DMS53 treated with DMSO at 0.1 percent for 48 hours (cell line): Measurements from ENCODE around the gene ALDOC.

ENCODE experiments used
- DNase-seq: peaks from one replicate; lab custom pipeline; 2025; ENCODE audit not compliant: unreplicated experiment; lab: John Stamatoyannopoulos, UW

ALDOC gene

DNA sequence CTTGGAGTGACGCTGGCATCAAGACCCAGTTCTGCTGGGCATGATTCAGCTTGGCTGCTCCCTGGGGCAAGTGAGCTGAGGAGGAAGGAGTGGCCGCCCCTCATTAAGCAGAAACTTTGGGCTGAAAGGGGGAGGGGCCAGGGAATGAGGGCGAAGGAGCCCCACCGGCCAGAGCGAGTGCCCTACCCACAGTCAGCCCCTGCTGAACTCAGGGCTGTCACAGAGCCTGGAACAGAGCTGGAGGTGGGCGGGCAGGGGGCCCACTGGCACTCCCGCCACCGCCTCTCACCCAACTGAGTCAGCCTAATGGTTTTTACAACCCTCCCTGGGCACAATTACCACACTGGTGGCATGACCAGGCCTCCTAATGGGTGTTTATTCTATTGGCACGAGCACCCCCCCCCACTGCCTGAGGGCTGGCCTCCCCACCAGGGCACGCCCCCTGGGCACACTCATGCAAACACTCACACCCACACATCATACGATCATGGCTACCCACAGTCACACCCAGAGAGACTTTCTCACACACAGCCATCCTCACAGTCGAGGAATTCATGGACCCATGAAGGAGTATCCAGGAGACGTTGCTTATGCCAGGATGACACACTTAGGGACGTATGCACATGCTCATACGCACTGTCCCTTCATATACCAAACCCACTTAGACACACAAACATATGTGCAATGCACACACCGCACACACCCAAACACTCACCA is 43.4 kb downstream of the ALDOC start:
- no peak for DNase-seq

DNA sequence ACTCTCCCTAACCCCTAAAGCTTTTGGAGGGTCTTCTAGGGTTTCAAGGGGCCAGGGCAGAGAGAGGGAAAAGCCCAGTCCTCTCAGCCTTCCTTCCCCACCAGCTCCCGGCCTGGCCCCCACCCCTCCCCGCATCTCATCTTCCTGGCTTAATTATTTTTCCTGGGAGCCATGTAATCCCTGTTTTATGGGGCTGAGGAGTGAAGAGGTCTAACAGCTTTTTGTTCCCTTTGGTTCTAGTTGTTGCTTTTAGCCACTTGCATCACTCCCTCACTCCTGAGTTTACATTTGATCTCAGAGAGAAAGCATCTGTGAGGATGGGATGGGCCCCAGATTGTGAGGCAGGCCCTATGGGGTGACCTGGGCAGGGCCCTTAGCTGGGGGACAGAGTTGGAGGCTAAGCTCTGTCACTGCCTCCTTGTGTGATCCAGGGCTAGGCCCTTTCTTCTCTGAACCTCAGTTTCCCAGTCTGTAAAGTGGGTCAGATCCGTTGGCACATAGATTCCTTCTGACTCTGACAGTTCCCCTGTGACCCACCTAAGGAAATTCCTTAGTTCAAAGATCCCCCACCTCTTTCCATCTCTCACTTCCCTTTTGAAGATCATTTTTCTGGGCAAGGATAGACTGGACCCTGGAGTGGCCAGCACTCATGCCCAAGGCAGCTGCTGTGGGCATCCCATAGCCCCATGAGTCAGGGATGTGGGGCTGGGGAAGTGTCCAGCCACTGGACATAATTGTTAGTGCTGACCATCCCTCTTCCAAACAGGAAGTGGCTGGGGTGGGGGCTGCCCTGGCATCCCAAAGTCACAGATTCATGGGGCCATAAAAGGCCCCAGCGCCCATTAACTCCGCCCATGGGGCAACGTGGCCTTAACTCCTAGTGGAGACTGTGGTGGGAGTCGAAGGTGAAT is 44.4 kb downstream of the ALDOC start:
- DNase-seq = no peak

DNA sequence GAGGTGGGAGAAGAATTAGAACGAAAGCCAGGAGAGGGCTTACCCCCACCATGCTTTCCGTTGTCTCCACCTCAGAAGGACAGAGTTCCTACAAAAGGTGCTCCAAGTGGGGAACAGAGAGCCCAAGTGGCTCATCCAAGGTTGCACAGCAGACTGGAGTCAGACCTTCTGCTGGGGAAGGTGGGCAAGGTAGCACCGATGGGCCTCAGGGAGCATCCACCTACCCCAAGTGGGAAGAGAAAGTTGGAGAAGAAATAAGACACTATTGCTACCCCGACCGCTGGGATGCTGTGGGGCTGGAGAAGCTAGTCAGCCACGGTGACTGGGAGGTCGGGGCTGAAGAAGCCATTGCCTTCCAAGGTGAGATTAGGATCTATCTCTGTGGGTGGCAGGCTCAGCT is 45.8 kb downstream of the ALDOC start:
- no peak for DNase-seq

DNA sequence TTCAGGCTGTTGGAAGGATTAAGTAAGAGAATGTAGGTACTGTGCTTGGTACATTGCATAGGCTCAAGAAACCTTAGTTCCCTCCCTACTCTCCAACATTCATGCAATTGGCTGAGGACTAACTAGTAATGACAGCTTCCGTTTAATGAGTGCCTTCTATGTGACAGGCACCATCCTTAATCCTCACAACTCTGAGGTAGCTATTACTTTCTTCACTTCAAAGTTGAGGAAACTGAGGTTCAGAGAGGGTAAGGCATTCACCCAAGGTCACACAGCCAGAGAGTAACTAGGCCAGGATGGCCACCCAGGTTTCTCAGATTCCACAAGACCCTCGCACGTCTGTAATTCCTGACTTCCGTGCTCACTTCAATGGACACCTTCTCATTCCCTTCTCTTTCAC is 46.4 kb downstream of the ALDOC start:
- DNase-seq = no peak

DNA sequence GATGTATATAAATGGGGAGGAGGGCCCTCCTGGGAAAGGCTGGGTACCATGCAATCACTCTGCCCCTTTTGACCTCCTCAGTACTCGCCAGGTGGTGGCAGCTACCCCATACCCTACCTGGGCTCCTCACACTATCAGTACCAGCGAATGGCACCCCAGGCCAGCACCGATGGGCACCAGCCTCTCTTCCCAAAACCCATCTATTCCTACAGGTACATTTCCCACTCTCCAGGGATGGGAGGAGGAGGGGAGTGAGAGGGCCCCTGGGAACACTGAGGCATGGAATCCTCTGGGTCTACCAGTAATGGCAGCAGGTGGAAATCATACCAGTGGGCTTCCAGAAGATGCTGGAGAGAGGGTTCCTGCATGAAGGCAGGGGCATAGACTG is 47.7 kb downstream of the ALDOC start:
- DNase-seq = no peak

DNA sequence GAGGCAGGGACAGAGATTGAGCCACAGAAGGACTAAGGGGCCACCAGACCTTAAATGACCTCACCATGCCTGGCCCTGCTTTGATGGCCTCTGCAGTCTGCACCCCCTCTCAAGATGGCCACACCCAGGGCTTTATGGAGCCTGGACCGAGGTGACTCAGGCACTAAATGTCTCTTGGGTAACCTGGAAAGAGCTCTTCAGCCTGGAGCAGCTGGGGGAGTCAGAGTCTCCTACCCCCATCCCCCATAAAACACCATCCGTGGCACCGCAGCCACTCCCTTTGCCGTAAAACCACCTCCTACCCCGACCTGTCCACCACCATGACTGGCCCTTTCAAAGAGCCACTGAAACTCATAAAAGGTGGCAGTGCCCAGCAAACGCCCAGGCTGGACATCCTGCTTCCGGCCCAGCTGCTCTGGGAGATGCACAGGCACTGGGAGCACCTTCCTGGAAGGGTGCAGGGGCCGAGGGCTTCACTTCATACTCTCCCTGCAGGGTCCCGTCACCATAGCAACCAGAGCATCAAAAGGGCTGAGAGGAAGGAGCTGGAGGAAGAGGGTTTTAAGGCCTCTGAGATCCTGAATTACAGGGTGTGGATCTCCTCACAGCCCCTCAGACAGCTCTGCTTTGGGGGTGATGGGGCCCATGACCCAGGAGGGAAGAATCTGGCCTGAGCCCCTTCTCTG is 48.2 kb downstream of the ALDOC start:
- no peak for DNase-seq

DNA sequence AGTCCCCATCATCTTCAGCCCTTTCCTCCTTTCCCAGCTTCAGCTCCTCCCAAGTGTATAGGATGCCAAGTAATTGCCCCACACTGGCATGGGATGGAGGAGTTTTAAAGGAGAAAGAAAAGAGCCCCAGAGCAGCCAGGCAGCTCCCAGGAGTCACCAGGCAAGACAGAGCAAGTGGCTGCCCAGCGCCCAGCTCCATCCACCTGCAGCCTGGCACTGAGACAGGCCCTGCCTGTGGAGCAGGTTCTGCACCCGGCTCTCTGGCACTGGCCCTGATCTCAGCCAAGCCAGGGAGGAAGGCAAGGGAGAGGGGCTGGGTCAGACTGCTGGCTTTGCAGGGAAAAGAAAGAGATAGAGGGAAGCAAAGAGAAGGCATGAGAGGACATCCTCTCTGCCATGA is 48.8 kb downstream of the ALDOC start:
- DNase-seq = no peak

DNA sequence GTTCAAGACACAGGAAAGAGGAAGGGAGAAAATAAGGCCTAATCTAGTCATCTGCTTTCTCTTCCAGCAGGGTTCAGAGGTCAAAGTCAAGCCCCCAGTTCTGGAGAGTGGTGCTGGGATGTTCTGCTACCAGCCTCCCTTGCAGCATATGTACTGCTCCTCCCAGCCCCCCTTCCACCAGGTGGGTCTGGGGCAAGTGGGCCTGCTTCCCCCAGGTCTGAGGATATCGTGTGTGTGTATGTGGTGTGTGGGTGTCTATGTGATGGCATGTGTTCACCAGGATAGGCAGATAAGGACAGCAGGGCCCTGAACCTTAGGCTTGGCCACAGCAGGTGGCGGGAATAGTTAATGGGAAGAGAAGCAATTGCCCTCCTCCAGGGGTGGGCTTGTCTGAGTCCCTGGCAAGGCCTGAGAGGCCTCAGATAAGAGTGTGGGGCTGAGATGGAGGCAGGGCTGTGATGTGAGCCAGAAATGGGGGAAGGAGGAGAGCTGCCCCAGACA is 49.5 kb downstream of the ALDOC start:
- DNase-seq = no peak

DNA sequence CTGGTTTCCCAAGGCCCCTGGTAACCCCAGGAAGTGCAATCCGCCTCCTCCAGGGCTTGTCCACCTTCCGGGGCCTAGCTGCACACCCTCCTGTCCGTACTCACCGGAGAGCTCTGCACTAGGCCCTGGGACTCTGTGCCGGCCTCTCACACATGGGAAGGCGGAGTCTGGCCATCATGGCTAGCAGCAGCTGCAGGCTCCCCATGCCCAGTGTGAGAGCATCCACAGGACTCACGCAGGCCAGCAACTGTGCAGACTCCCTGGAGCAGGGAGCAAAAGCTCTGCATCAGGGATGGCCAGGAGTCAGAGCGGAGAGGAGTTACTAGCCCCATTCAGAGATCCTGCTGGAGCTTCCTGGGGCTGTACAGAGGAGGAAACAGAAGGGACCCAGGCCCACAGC is 50.3 kb downstream of the ALDOC start:
- no peak for DNase-seq

DNA sequence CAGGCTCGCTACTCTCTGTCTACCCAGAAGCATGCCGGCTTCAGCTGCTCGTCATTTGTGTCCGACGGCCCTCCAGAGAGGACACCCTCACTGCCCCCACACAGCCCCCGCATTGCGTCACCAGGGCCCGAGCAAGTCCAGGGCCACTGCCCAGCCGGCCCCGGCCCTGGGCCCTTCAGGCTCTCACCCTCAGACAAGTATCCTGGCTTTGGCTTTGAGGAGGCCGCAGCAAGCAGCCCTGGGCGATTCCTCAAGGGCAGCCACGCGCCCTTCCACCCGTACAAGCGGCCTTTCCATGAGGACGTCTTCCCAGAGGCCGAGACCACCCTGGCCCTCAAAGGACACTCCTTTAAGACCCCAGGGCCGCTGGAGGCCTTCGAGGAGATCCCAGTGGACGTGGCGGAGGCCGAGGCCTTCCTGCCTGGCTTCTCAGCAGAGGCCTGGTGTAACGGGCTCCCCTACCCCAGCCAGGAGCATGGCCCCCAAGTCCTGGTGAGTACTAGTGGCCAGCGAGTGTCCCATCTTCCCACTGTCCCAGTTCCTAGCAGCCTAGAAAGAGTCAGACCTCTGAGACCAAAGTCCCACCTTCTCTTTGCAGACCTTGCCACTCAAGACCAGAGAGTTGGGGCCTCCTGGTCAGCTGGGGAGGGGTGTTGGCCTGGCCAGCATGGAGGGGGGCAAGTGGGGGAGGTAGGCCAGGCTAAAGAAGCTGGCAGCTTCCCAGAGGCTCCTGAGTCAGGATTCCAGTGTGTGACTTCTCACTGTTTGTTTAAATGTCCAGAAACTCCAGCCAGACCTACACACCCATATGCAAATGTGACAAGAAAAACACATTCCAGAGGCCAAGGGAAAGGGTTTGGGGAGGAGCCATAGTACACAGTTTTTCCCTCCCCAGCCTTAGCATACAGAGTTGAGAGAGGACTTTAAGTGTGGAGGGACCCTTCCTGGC is 51.9 kb downstream of the ALDOC start:
- DNase-seq = no peak

DNA sequence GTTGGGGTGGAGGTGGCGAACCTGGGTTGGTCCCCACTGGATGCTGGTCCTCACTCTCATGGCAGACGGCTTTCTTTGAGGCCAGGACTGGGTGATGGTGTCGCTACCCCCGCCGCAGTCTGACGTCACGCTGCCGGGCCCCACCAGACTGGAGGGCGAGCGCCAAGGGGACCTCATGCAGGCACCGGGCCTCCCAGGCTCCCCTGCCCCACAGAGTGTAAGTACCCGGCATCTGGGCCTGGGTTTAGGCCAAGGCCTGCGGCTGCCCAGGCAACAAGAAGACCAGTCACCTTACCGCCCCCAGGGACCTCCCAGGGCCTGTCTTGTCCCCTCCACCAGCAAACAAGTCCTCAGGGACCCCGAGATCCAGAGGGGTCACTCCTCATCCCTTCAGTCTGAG is 52.8 kb downstream of the ALDOC start:
- no peak for DNase-seq

DNA sequence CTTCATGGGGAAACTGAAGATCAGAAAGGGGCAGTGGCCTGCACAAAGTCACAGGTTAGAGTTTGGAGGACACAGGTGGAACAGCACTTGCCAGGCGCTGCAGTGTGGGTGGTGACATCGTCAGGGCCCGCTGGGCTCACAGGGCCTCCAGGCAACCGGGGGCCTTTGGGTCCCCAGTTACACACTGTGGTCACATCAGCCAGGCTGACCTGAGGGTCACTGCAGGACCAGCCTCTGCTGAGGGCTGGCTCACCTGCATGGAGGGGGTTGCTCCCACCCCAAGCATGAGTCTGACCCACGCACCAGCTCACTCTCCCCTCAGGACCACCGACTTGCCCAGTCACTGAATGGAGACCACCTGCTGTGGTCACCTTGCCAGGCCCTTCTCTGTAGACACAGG is 53.5 kb downstream of the ALDOC start:
- no peak for DNase-seq
